Measurements from ENCODE around the gene EYA3. TPM values are rescaled to one million over a fixed set of nuclear protein-coding genes. Genes with fewer than 3 reads are reported as not detected.
A peak's percentile ranks its signal among the peaks of the same experiment; 100 is the strongest.

The EYA3 gene
- total RNA-seq, 1 donor from 2014 or later = 16.9 TPM

- no peaks in the 10 kb centered on the region for H3K36me3 ChIP-seq
- TF ChIP-seq, protein P1, sequence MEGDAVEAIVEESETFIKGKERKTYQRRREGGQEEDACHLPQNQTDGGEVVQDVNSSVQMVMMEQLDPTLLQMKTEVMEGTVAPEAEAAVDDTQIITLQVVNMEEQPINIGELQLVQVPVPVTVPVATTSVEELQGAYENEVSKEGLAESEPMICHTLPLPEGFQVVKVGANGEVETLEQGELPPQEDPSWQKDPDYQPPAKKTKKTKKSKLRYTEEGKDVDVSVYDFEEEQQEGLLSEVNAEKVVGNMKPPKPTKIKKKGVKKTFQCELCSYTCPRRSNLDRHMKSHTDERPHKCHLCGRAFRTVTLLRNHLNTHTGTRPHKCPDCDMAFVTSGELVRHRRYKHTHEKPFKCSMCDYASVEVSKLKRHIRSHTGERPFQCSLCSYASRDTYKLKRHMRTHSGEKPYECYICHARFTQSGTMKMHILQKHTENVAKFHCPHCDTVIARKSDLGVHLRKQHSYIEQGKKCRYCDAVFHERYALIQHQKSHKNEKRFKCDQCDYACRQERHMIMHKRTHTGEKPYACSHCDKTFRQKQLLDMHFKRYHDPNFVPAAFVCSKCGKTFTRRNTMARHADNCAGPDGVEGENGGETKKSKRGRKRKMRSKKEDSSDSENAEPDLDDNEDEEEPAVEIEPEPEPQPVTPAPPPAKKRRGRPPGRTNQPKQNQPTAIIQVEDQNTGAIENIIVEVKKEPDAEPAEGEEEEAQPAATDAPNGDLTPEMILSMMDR (IDR thresholded peaks at IDR 0.05; ENCODE audit: borderline replicate concordance) = no peak
- H3K9me3 ChIP-seq (replicated peaks) = no peaks in the 10 kb centered on the region
- H3K27me3 ChIP-seq (ENCODE audit: low read depth) = no peaks in the 10 kb centered on the region
- peak overlapping the region; percentile 93 for H3K27ac ChIP-seq (replicated peaks)
- H3K4me3 ChIP-seq = peak overlapping the region; percentile 88
- DNase-seq = no peak
- intact Hi-C loops (cut with micrococcal nuclease) = no loop called here
- H3K4me1 ChIP-seq = peaks cover 60% of the 10 kb centered on the region
These were observed 719 bp downstream of the EYA3 start for GRCh38 chr1:28087614-28088167.

DNA sequence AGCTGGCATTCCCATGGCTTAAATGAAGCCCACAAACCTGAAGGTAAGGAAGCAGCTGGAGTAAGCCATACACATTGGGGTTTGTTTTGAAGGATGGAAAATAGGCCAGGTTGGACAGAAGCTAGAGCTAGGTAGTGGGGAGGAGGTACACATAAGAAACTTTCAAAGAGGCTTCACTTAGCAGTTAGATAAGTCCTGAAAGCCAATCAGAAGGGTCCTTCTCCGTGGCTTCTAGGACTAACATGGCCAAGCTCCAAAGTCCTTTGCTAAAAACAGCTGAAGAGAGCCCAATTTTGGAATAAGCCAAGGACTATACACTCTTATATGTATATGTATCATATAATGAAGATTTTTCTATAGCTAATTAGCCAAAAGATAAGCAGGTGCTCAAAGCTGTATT is 1.8 kb downstream of the EYA3 start:
- no peaks in the 10 kb centered on the region for H3K9me3 ChIP-seq (replicated peaks)

DNA sequence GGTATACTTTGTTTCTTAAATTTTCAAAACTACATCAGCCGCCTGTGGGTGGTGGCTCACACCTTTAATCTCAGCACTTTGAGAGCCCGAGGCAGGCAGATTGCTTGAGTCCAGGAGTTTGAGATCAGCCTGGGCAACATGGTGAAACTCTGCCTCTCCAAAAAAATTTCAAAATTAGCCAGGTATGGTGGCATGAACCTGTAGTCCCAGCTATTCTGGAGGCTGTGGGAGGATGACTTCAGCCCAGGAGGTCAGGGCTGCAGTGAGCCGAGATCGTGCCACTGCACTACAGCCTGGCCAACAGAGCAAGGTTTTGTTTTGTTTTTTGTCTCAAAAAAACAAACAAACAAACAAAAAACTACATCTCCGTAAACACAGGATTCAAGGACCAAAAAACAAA is 3.3 kb downstream of the EYA3 start:
- peaks cover 71% of the 10 kb centered on the region for H3K4me1 ChIP-seq
- H3K9me3 ChIP-seq (replicated peaks) = no peaks in the 10 kb centered on the region
- H3K27ac ChIP-seq (replicated peaks) = peak overlapping the region; percentile 93
- H3K36me3 ChIP-seq = peaks cover 6% of the 10 kb centered on the region
- TF ChIP-seq, protein P1 (IDR thresholded peaks at IDR 0.05; ENCODE audit: borderline replicate concordance) = no peak
- no peaks in the 10 kb centered on the region for H3K27me3 ChIP-seq (ENCODE audit: low read depth)
- no peak for DNase-seq
- no peak overlapping the region for H3K4me3 ChIP-seq
- intact Hi-C loops (cut with micrococcal nuclease) = no loop called here

More for the DNA sequence above, 1.8 kb downstream of the EYA3 start:
- peaks cover 68% of the 10 kb centered on the region for H3K4me1 ChIP-seq
- DNase-seq = no peak
- H3K4me3 ChIP-seq = peak overlapping the region; percentile 88
- H3K36me3 ChIP-seq = no peaks in the 10 kb centered on the region
- intact Hi-C loops (cut with micrococcal nuclease) = no loop called here
- peak overlapping the region; percentile 93 for H3K27ac ChIP-seq (replicated peaks)
- no peaks in the 10 kb centered on the region for H3K27me3 ChIP-seq (ENCODE audit: low read depth)
- TF ChIP-seq, protein P1 (IDR thresholded peaks at IDR 0.05; ENCODE audit: borderline replicate concordance) = no peak

DNA sequence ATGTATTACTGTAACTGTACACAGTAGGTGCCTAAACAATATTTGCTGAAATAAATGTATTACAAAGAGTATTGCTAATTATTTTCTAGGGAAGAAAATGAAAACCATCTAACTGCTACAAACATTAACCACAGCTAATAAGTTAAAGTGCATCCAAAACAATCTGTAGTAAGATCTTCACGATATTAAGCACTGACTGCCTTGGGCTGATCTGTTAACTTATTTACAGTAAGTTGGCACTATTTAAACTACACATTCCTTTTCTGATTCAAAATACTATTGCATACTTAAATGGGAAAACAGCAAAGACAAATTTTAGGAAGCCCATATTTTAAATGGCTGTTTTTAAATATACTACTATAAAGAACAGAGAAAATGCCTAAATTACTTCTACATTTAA is 4.5 kb downstream of the EYA3 start:
- peak overlapping the region; percentile 5 for H3K27ac ChIP-seq (replicated peaks)
- peaks cover 12% of the 10 kb centered on the region for H3K36me3 ChIP-seq
- H3K4me3 ChIP-seq = no peak overlapping the region
- intact Hi-C loops (cut with micrococcal nuclease) = no loop called here
- H3K27me3 ChIP-seq (ENCODE audit: low read depth) = no peaks in the 10 kb centered on the region
- no peak for DNase-seq
- TF ChIP-seq, protein P1 (IDR thresholded peaks at IDR 0.05; ENCODE audit: borderline replicate concordance) = no peak
- H3K9me3 ChIP-seq (replicated peaks) = no peaks in the 10 kb centered on the region
- H3K4me1 ChIP-seq = peaks cover 77% of the 10 kb centered on the region

DNA sequence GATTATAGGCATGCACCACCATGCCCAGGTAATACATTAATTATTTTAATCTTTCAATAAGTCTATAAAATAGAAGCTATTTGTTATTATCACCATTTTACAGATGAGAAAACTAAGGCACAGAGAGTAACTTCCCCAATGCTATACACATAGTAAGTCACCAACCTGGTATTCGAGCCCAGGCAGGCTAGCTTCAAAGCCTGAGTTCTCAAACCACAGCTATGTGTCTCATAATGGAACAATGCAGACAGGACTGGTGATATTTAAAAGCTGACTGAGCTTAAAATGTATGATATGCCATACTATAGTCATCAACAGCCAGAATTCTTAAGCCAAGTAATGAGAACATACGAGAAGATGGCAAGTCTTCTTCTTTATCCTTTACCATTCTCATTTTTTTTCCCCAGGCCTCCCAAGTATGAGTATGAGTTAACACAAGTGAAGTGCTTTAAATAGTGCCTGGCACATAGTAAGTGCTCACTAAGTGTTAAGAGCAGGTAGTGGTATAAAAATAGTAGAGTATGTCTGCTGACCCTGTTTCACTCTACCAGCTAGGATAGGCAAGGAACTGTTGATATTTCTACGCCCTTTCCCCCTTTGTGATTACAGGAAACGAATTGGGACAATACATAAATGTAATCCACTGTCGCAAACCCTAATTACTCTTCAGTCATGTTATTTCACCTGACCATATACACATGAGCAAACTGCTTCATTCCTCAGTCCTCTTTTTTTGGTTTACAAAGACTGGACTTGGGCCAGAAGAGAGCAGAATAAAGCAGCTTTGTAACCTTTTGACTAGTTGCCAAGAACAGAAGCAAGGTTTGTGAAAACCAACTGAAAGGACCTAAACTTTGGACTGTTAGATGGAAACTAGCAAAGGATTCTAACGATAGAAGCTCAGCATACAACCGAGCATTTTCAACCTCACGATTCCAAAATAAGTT is 9.5 kb downstream of the EYA3 start:
- intact Hi-C loops (cut with micrococcal nuclease) = no loop called here
- H3K27ac ChIP-seq (replicated peaks) = peak overlapping the region; percentile 78
- TF ChIP-seq, protein P1 (IDR thresholded peaks at IDR 0.05; ENCODE audit: borderline replicate concordance) = no peak

More for the DNA sequence above, 9.5 kb downstream of the EYA3 start:
- H3K27me3 ChIP-seq (ENCODE audit: low read depth) = no peaks in the 10 kb centered on the region
- no peak overlapping the region for H3K4me3 ChIP-seq
- H3K9me3 ChIP-seq (replicated peaks) = no peaks in the 10 kb centered on the region
- peaks cover 12% of the 10 kb centered on the region for H3K36me3 ChIP-seq
- DNase-seq = no peak
- peaks cover 79% of the 10 kb centered on the region for H3K4me1 ChIP-seq

Data from left ventricle myocardium inferior (tissue), 1 donor.